ENCODE measurements around the gene SH3GL2. TPM values are rescaled to one million over a fixed set of nuclear protein-coding genes. Genes with fewer than 3 reads are reported as not detected.

Gene SH3GL2
- total RNA-seq, 2 donors from 2014 or later, result 0.78 to 1.3 TPM

- Histone ChIP-seq H3K9me3 (no peaks in the 10 kb centered on the region), H3K4me1 (peaks cover 7% of the 10 kb centered on the region), H3K27me3 (no peaks in the 10 kb centered on the region), H3K27ac (no peak overlapping the region), H3K4me3 (no peak overlapping the region), H3K36me3 (replicated peaks in 1 of 2; ENCODE audit: insufficient read depth in 1 of 2, low read depth in 2 of 2) (no peaks in the 10 kb centered on the region)
- intact Hi-C loops (cut with DNase I), result no loop called here
- no peak for DNase-seq
- ATAC-seq, result no peak
- TF ChIP-seq CTCF (IDR thresholded peaks at IDR 0.05), result no peak
- no peak for TF ChIP-seq POLR2A (IDR thresholded peaks at IDR 0.05)
Measured at GRCh38 chr9:17829064-17829463, 250.2 kb downstream of the SH3GL2 start.

GRCh38 chr9:17829812-17830385, 251.0 kb downstream of the SH3GL2 start:
- H3K9me3 ChIP-seq, result no peaks in the 10 kb centered on the region
- WGBS, 2 donors, result 58 to 59% methylated on average over 4 of the region's 4 CpGs
- H3K4me3 ChIP-seq, result no peak overlapping the region
- ATAC-seq, result no peak
- no peak for TF ChIP-seq CTCF (IDR thresholded peaks at IDR 0.05)
- no peak for TF ChIP-seq POLR2A (IDR thresholded peaks at IDR 0.05)
- intact Hi-C loops (cut with DNase I), result no loop called here
- H3K36me3 ChIP-seq (replicated peaks in 1 of 2; ENCODE audit: insufficient read depth in 1 of 2, low read depth in 2 of 2), result no peaks in the 10 kb centered on the region
- no peak for DNase-seq
- H3K27me3 ChIP-seq, result no peaks in the 10 kb centered on the region
- peaks cover 4% of the 10 kb centered on the region for H3K4me1 ChIP-seq
- H3K27ac ChIP-seq, result no peak overlapping the region

- no peak overlapping the region for H3K27ac ChIP-seq
- ATAC-seq (no peak), DNase-seq (no peak)
- 26 to 31% methylated on average over 2 of the region's 2 CpGs for WGBS, 2 donors
- intact Hi-C loops (cut with DNase I), result no loop called here
- H3K4me1 ChIP-seq, result no peaks in the 10 kb centered on the region
- H3K4me3 ChIP-seq, result no peak overlapping the region
- no peaks in the 10 kb centered on the region for H3K9me3 ChIP-seq
- H3K27me3 ChIP-seq, result no peaks in the 10 kb centered on the region
- TF ChIP-seq POLR2A (IDR thresholded peaks at IDR 0.05), result no peak
- no peak for TF ChIP-seq CTCF (IDR thresholded peaks at IDR 0.05)
- no peaks in the 10 kb centered on the region for H3K36me3 ChIP-seq (replicated peaks in 1 of 2; ENCODE audit: insufficient read depth in 1 of 2, low read depth in 2 of 2)
Measured at GRCh38 chr9:17832812-17833211, 253.9 kb downstream of the SH3GL2 start.

DNA sequence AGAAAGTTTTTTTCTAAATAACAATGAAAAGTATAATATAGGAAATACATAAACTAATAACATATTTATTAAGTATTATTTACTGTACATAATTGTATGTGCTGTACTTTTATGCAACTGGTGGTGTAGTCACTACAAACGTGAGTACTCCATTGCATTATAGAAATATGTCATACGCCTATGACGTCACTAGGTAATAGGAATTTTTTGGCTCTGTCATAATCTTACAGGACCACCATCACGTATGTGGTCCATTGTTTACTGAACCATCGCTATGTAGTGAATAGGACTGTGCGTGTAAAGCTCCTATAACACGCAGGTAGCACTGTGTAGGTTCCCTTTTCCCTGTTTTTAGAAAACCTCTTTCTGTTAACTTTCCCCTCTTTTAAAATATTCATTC, 255.0 kb downstream of the SH3GL2 start:
- WGBS, 2 donors, result 62 to 76% methylated on average over 7 of the region's 7 CpGs
- Histone ChIP-seq H3K27me3 (no peaks in the 10 kb centered on the region), H3K36me3 (replicated peaks in 1 of 2; ENCODE audit: insufficient read depth in 1 of 2, low read depth in 2 of 2) (no peaks in the 10 kb centered on the region), H3K9me3 (no peaks in the 10 kb centered on the region), H3K27ac (no peak overlapping the region), H3K4me1 (no peaks in the 10 kb centered on the region), H3K4me3 (no peak overlapping the region)
- DNase-seq (no peak), ATAC-seq (no peak)
- intact Hi-C loops (cut with DNase I), result no loop called here
- TF ChIP-seq POLR2A (IDR thresholded peaks at IDR 0.05), result no peak
- TF ChIP-seq CTCF (IDR thresholded peaks at IDR 0.05), result no peak

- H3K4me3 ChIP-seq, result no peak overlapping the region
- TF ChIP-seq POLR2A (IDR thresholded peaks at IDR 0.05) (no peak), CTCF (IDR thresholded peaks at IDR 0.05) (no peak)
- no peaks in the 10 kb centered on the region for H3K36me3 ChIP-seq (replicated peaks in 1 of 2; ENCODE audit: insufficient read depth in 1 of 2, low read depth in 2 of 2)
- ATAC-seq, result no peak
- 41 to 59% methylated on average over 4 of the region's 4 CpGs for WGBS, 2 donors
- no peak for DNase-seq
- H3K9me3 ChIP-seq, result no peaks in the 10 kb centered on the region
- H3K27ac ChIP-seq, result no peak overlapping the region
- intact Hi-C loops (cut with DNase I), result no loop called here
- no peaks in the 10 kb centered on the region for H3K4me1 ChIP-seq
- H3K27me3 ChIP-seq, result no peaks in the 10 kb centered on the region
Measured at GRCh38 chr9:17837965-17838364, 259.1 kb downstream of the SH3GL2 start.
